Mesenchymal stem cell (in vitro differentiated cells and primary cell): Measurements from ENCODE around the gene MYL6.

ENCODE experiments used
- DNase-seq: peaks from one replicate; pipeline ENCODE4 v3.0.0-alpha.2; 2013
- H2AFZ ChIP-seq: one replicate; pipeline ENCODE4 v1.6.1; 2013; ENCODE audit warnings: low read depth, mild to moderate bottlenecking, control low read depth, inconsistent platforms, low read length, moderate library complexity
- H2AK5ac ChIP-seq: 2 replicates; pipeline ENCODE4 v1.6.1; 2013; ENCODE audit warnings: low read length, moderate library complexity, mild to moderate bottlenecking, inconsistent platforms; ENCODE audit not compliant: severe bottlenecking
- H2BK120ac ChIP-seq: one replicate; pipeline ENCODE4 v1.6.1; 2013; ENCODE audit warnings: low read depth, mild to moderate bottlenecking, inconsistent platforms, low read length, moderate library complexity
- H2BK12ac ChIP-seq, 2 experiments: one replicate each; pipeline ENCODE4 v1.6.1; 2013; ENCODE audit warnings: inconsistent platforms in 2 of 2, low read length in 2 of 2, mild to moderate bottlenecking in 2 of 2, moderate library complexity in 2 of 2, control low read depth in 1 of 2
- H2BK15ac ChIP-seq: one replicate; pipeline ENCODE4 v1.6.1; 2013; ENCODE audit warnings: mild to moderate bottlenecking, low read depth, inconsistent platforms; ENCODE audit not compliant: poor library complexity, severe bottlenecking
- H2BK5ac ChIP-seq: 2 replicates; pipeline ENCODE4 v1.6.1; 2013; ENCODE audit warnings: low read depth, mild to moderate bottlenecking, low read length, control low read depth, inconsistent platforms; ENCODE audit not compliant: poor library complexity, severe bottlenecking
- H3K14ac ChIP-seq, 2 experiments: one replicate each; pipeline ENCODE4 v1.6.1; 2013; ENCODE audit warnings: inconsistent platforms in 2 of 2, low read length in 2 of 2, control low read depth in 1 of 2, mild to moderate bottlenecking in 1 of 2, moderate library complexity in 1 of 2
- H3K18ac ChIP-seq, 2 experiments: one replicate each; pipeline ENCODE4 v1.6.1; 2013; ENCODE audit warnings: inconsistent platforms in 2 of 2, low read length in 2 of 2, control low read depth in 1 of 2, low read depth in 1 of 2, mild to moderate bottlenecking in 1 of 2
- H3K23ac ChIP-seq, 2 experiments: one replicate each; pipeline ENCODE4 v1.6.1; 2013; ENCODE audit warnings: inconsistent platforms in 2 of 2, low read length in 2 of 2, mild to moderate bottlenecking in 2 of 2, moderate library complexity in 2 of 2, control low read depth in 1 of 2
- H3K27ac ChIP-seq: 2 replicates; pipeline ENCODE4 v1.5.1; 2013; ENCODE audit warnings: mild to moderate bottlenecking, moderate library complexity, low read length, control low read depth, inconsistent platforms; ENCODE audit not compliant: poor library complexity, severe bottlenecking
- H3K27me3 ChIP-seq, 2 experiments: 2 replicates each; pipeline versions ENCODE4 v1.6.1 to v1.7.0; 2013; ENCODE audit warnings: low read length in 2 of 2, mild to moderate bottlenecking in 2 of 2, moderate library complexity in 2 of 2, control low read depth in 1 of 2, inconsistent platforms in 1 of 2; ENCODE audit not compliant: control insufficient read depth in 1 of 2, insufficient read depth in 1 of 2
- H3K36me3 ChIP-seq, 2 experiments: 2 replicates each; pipeline versions ENCODE4 v1.6.1 to v1.7.0; 2013; ENCODE audit warnings: low read length in 2 of 2, control low read depth in 1 of 2, inconsistent platforms in 1 of 2, low read depth in 1 of 2, mild to moderate bottlenecking in 1 of 2; ENCODE audit not compliant: insufficient read depth in 2 of 2, control insufficient read depth in 1 of 2
- H3K4ac ChIP-seq, 2 experiments: one replicate each; pipeline ENCODE4 v1.6.1; 2013; ENCODE audit warnings: inconsistent platforms in 2 of 2, low read length in 2 of 2, mild to moderate bottlenecking in 2 of 2, moderate library complexity in 2 of 2, control low read depth in 1 of 2, low read depth in 1 of 2
- H3K4me1 ChIP-seq: 2 replicates; pipeline ENCODE4 v1.6.1; 2013; ENCODE audit warnings: low read depth, low read length, control low read depth; ENCODE audit not compliant: control insufficient read depth, insufficient read depth
- H3K4me2 ChIP-seq: 2 replicates; pipeline ENCODE4 v1.6.1; 2013; ENCODE audit warnings: low read length, mild to moderate bottlenecking, inconsistent platforms; ENCODE audit not compliant: poor library complexity, severe bottlenecking
- H3K4me3 ChIP-seq, 2 experiments: 2 replicates each; pipeline versions ENCODE4 v1.5.1 to v1.7.0; 2013; ENCODE audit warnings: low read length in 2 of 2, mild to moderate bottlenecking in 2 of 2, control low read depth in 1 of 2, low read depth in 1 of 2; ENCODE audit not compliant: insufficient read depth in 1 of 2
- H3K79me1 ChIP-seq: replicated peaks from 2 replicates; pipeline ENCODE4 v1.6.1; 2013; ENCODE audit warnings: mild to moderate bottlenecking, control low read depth, low read length, inconsistent platforms; ENCODE audit not compliant: poor library complexity, severe bottlenecking
- H3K9ac ChIP-seq: 2 replicates; pipeline ENCODE4 v1.7.0; 2013; ENCODE audit warnings: mild to moderate bottlenecking, low read length, moderate library complexity
- H3K9me3 ChIP-seq: 2 replicates; pipeline ENCODE4 v1.7.0; 2013; ENCODE audit warnings: mild to moderate bottlenecking, low read length; ENCODE audit not compliant: control insufficient read depth
- H4K8ac ChIP-seq: one replicate; pipeline ENCODE4 v1.6.1; 2013; ENCODE audit warnings: inconsistent platforms, mild to moderate bottlenecking, low read length, moderate library complexity
- H4K91ac ChIP-seq: one replicate; pipeline ENCODE4 v1.6.1; 2013; ENCODE audit warnings: mild to moderate bottlenecking, low read length, inconsistent platforms
- WGBS: methylation state at CpG from one replicate; pipeline ENCODE4 v1.1.7; 2013; ENCODE audit warnings: mixed read lengths; 5-methylcytosine and 5-hydroxymethylcytosine counted together

The MYL6 gene

GRCh38 chr12:56141946-56142784 lies 16.0 kb upstream of the MYL6 start:
- H2BK15ac ChIP-seq = no peak overlapping the region
- H3K4me1 ChIP-seq = peaks cover under 1% of the 10 kb centered on the region
- no peak overlapping the region for H3K4me3 ChIP-seq
- H3K36me3 ChIP-seq = peaks cover 63 to 78% of the 10 kb centered on the region in 2 experiments
- peaks cover 11% of the 10 kb centered on the region for H3K79me1 ChIP-seq
- H4K8ac ChIP-seq = no peak overlapping the region
- H3K9me3 ChIP-seq = no peaks in the 10 kb centered on the region
- no peak overlapping the region for H3K27ac ChIP-seq
- no peaks in the 10 kb centered on the region for H3K27me3 ChIP-seq
- H2AFZ ChIP-seq = no peak overlapping the region
- H2BK5ac ChIP-seq = no peak overlapping the region
- no peak overlapping the region for H2BK12ac ChIP-seq
- no peak overlapping the region for H3K23ac ChIP-seq
- H3K14ac ChIP-seq = no peak overlapping the region
- no peak overlapping the region for H3K18ac ChIP-seq
- 97% methylated on average over 18 of the region's 19 CpGs for WGBS
- no peak overlapping the region for H3K4ac ChIP-seq
- no peak overlapping the region for H3K4me2 ChIP-seq
- H2BK120ac ChIP-seq = no peak overlapping the region
- H4K91ac ChIP-seq = no peak overlapping the region
- DNase-seq = no peak
- H2AK5ac ChIP-seq = no peak overlapping the region
- no peak overlapping the region for H3K9ac ChIP-seq

- Histone ChIP-seq H3K27ac (no peak overlapping the region), H2AK5ac (no peak overlapping the region), H2BK15ac (no peak overlapping the region), H2BK12ac (no peak overlapping the region), H3K9me3 (no peaks in the 10 kb centered on the region), H3K23ac (no peak overlapping the region), H3K79me1 (peaks cover 5% of the 10 kb centered on the region), H3K9ac (no peak overlapping the region), H3K27me3 (no peaks in the 10 kb centered on the region), H3K36me3 (peaks cover 53 to 67% of the 10 kb centered on the region in 2 experiments), H4K8ac (no peak overlapping the region), H3K18ac (no peak overlapping the region), H2BK120ac (no peak overlapping the region), H3K14ac (no peak overlapping the region), H3K4me2 (no peak overlapping the region), H4K91ac (no peak overlapping the region), H3K4ac (no peak overlapping the region), H2AFZ (no peak overlapping the region), H3K4me3 (no peak overlapping the region), H3K4me1 (no peaks in the 10 kb centered on the region), H2BK5ac (no peak overlapping the region)
- WGBS = 91% methylated on average over 2 of the region's 4 CpGs
- DNase-seq = no peak
Measured at GRCh38 chr12:56143217-56143616, 14.9 kb upstream of the MYL6 start.

GRCh38 chr12:56143870-56144269 lies 14.3 kb upstream of the MYL6 start:
- no peak overlapping the region for H2AFZ ChIP-seq
- no peak for DNase-seq
- H3K4me2 ChIP-seq = no peak overlapping the region
- no peak overlapping the region for H2BK5ac ChIP-seq
- peaks cover 2% of the 10 kb centered on the region for H3K79me1 ChIP-seq
- no peak overlapping the region for H3K4ac ChIP-seq
- no peak overlapping the region for H3K23ac ChIP-seq
- no peak overlapping the region for H3K4me3 ChIP-seq
- H2BK15ac ChIP-seq = no peak overlapping the region
- no peak overlapping the region for H3K14ac ChIP-seq
- peaks cover 47 to 61% of the 10 kb centered on the region in 2 experiments for H3K36me3 ChIP-seq
- H4K8ac ChIP-seq = no peak overlapping the region
- no peak overlapping the region for H4K91ac ChIP-seq
- WGBS = 96% methylated on average over 8 of the region's 8 CpGs
- H3K18ac ChIP-seq = no peak overlapping the region
- H2AK5ac ChIP-seq = no peak overlapping the region
- H2BK12ac ChIP-seq = no peak overlapping the region
- no peak overlapping the region for H2BK120ac ChIP-seq
- H3K27ac ChIP-seq = no peak overlapping the region
- no peaks in the 10 kb centered on the region for H3K9me3 ChIP-seq
- H3K4me1 ChIP-seq = no peaks in the 10 kb centered on the region
- no peak overlapping the region for H3K9ac ChIP-seq
- H3K27me3 ChIP-seq = no peaks in the 10 kb centered on the region

GRCh38 chr12:56145217-56145616 lies 12.9 kb upstream of the MYL6 start:
- Histone ChIP-seq H3K27me3 (no peaks in the 10 kb centered on the region), H3K79me1 (peaks cover 2% of the 10 kb centered on the region), H2BK5ac (no peak overlapping the region), H2BK12ac (no peak overlapping the region), H3K27ac (no peak overlapping the region), H3K4me3 (no peak overlapping the region), H3K4me2 (no peak overlapping the region), H3K4ac (no peak overlapping the region), H2AFZ (no peak overlapping the region), H2AK5ac (no peak overlapping the region), H2BK120ac (no peak overlapping the region), H3K14ac (no peak overlapping the region), H3K36me3 (peaks cover 36 to 48% of the 10 kb centered on the region in 2 experiments), H2BK15ac (no peak overlapping the region), H3K4me1 (no peaks in the 10 kb centered on the region), H4K8ac (no peak overlapping the region), H3K9ac (no peak overlapping the region), H3K18ac (no peak overlapping the region), H3K9me3 (no peaks in the 10 kb centered on the region), H4K91ac (no peak overlapping the region), H3K23ac (no peak overlapping the region)
- WGBS = 94% methylated on average over 3 of the region's 3 CpGs
- DNase-seq = no peak
